NCI-H1436 (cell line): ENCODE data around the gene KCTD1.

ENCODE experiments used
- DNase-seq: peaks from one replicate; lab custom pipeline; 2025; lab: John Stamatoyannopoulos, UW

The KCTD1 gene

GRCh38 chr18:26425148-26425531 is 123.2 kb downstream of the KCTD1 start:
- no peak for DNase-seq

GRCh38 chr18:26424428-26425147 is 123.8 kb downstream of the KCTD1 start:
- no peak for DNase-seq

DNA sequence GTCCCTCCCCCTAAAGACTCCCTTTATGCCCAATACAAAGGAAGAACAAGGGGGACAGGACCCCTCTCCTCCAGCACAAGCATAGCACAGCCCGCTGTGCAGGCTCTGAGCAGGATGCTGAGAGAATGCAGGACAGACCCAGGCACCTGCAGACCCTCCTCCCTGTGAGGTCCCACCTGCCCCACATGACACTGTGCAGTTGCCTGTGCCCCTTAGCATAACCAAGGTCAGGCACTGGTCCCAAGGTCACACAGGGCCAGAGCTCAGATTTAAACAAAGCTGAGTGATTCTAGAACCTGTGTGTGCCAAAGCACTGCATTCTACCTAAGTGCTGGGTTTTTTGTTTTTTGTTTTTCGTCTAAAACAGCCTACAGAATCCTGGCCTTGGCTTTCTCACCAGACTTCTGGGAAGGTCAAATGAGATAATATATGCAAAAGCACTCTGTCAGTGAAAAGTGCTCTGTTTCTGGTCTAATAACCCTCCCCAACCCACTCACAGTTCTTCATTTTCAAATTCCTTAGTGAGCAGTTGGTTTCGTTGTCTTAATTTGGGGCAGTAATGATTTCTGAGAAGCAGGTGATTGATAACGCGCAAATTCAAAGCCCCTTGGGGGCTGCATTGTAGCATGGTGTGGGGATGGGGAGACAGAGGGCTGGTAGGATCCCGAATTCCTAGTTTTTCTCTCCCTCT is 125.7 kb downstream of the KCTD1 start:
- DNase-seq: no peak

GRCh38 chr18:26421931-26422330 is 126.4 kb downstream of the KCTD1 start:
- no peak for DNase-seq

DNA sequence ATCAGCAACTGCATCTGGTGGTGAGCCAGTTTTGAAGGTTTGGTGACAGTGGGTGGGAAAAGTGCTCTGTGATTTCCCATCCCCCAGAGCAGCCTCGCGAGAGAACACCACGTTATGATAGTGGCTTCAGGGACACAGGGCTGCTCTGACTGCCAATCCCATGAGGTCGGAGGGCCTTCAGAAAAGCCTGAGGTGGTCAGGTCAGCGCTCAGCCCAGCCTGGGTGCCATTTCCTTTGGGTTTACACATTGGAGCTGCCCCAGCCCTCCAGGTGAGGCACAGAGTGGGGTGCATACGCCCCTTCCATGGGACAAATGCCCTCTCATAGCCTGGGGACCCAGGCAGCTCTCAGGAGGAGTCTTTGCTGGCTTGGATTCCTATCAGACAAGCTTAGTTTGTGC is 126.8 kb downstream of the KCTD1 start:
- DNase-seq: no peak

GRCh38 chr18:26419746-26420145 is 128.6 kb downstream of the KCTD1 start:
- DNase-seq: no peak

DNA sequence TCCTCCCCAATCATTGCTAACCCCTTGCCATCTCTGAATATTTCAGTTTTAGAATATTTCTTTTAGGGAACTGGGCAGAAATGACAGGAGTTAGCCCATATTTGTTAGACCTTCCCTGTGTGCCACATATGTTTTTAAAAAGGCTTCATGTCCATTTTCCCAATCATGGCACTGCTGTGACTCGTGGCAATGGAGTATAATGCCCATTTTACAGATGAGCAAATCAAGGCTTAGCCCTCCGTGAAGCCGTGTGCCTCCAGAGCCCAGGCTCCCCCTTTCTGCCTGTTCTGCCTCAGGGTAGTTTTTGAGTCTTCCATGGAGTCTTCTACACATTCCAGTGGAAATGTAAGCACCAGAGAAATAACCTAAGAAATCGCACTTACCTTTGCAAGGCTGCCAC is 130.1 kb downstream of the KCTD1 start:
- DNase-seq: no peak

- no peak for DNase-seq
Observed at GRCh38 chr18:26417190-26417589, 131.2 kb downstream of the KCTD1 start.

DNA sequence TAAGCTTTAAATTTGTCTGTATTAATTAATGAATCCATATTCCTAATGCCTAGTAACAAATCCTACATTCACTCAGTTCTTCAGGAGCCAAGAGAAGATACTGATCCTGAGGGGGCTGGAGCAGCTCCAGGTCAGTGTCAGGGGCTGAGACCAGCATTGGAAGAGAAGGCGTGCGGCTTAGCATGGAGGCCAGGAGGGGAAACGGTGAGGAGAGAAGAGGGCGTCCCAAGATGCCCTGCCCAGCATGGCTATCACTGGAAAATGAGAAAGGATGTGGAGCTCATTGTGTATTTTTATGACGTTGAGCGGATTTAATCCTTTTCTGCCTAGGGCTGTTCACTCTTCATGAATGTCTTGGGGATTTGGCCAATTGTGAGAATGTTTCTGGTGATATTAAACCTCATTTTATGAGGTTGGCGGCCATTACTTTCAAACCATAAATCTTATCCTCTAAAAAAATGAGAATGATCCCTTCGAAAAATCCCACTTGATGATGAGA is 131.7 kb downstream of the KCTD1 start:
- no peak for DNase-seq

- no peak for DNase-seq
Observed at GRCh38 chr18:26415631-26416030, 132.7 kb downstream of the KCTD1 start.

DNA sequence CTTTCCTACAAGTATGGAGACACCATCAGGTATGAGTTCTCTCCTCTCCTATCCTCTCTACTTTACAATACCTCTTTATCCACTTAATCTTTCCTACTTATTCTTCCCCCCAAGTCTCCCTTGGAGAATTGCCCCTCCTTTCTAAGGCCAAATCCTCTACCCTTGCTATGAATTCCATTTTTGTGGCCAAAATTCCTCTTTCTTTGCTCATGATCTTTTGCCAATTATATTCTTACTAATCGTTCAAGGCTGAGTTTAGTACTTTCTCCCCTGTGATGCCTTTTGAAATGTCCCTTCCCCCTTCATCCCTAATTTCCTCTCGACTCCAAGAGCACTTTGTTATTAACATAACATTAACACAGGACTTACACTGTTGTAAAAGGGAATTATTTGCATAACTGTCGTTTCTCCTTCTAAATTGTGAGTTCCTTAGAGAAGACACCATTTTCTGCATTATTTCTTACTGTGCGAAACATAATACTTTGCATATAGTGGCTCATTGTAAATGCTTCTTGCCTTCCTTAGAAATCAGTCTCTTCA is 133.4 kb downstream of the KCTD1 start:
- no peak for DNase-seq

- DNase-seq: no peak
Observed at GRCh38 chr18:26409091-26409490, 139.3 kb downstream of the KCTD1 start.

GRCh38 chr18:26407736-26408601 is 140.4 kb downstream of the KCTD1 start:
- DNase-seq: no peak

GRCh38 chr18:26406854-26407517 is 141.4 kb downstream of the KCTD1 start:
- DNase-seq: no peak

DNA sequence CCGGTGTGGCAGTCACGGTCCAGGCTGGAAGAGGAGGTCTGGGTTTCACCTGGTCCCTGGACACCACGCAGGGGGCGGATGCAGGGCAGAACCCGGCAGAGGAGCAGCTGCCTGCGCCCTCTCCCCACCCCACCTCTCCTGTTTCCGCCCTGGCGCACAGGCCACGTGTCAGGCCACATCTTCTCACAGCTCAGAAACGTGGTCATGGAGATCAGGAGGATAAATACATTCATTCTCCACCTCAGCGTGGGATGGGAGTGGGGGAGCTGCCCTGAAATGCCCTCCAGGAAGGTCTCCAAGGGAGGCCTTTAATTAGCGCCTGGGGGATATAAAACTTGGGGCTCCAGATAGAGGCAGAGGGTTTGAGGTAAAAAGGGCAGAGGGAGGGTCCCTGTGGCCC is 142.0 kb downstream of the KCTD1 start:
- no peak for DNase-seq

DNA sequence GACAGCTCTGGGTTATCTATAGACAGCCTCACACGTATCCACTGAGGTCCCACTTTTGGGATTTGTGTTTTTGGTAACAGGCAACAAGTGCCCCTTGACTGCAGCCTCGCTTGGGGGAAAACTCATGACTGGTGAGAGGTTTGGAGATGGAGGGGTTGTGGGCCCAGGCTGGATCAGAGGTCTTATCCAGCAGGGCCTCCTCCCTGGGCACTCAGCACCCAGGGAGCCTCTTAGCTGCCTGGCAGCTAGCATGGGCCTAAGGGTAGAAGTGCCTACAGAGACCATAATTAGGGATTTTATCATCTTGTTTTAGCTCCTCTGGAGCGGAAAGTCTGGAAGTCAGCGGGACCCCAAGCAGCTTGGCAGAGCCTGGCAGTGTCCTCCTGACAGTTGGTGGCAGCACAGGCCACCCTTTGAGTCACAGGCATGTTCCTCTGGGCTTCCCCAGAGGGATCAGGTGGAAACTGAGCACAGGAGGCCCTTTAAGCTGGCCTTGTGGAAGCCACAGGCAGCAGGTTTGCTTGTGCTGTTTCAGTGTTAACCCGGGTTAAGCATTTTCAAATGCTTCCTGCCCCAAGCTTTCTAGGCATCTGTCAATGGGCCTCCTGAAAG is 143.1 kb downstream of the KCTD1 start:
- peak; percentile 16 for DNase-seq
